Mucosa of stomach (tissue), 1 donor: Measurements from ENCODE around the gene MRPL12.

Experiments used
- H3K27me3 ChIP-seq: one replicate; pipeline ENCODE4 v1.7.0; 2013; ENCODE audit warnings: mild to moderate bottlenecking, low read length; ENCODE audit not compliant: control insufficient read depth, insufficient read depth
- H3K36me3 ChIP-seq: one replicate; pipeline ENCODE4 v1.7.0; 2013; ENCODE audit warnings: low read length; ENCODE audit not compliant: control insufficient read depth, insufficient read depth
- H3K4me1 ChIP-seq: one replicate; pipeline ENCODE4 v1.7.0; 2013; ENCODE audit warnings: mild to moderate bottlenecking, low read length; ENCODE audit not compliant: control insufficient read depth, insufficient read depth
- H3K4me3 ChIP-seq: one replicate; pipeline ENCODE4 v1.7.0; 2013; ENCODE audit warnings: low read length
- H3K9ac ChIP-seq: one replicate; pipeline ENCODE4 v1.7.0; 2013; ENCODE audit warnings: mild to moderate bottlenecking, low read length, moderate library complexity
- H3K9me3 ChIP-seq: one replicate; pipeline ENCODE4 v1.7.0; 2013; ENCODE audit warnings: mild to moderate bottlenecking, low read length, moderate library complexity; ENCODE audit not compliant: control insufficient read depth
- donor health status: Pancreatic carcinoma.

Gene MRPL12

DNA sequence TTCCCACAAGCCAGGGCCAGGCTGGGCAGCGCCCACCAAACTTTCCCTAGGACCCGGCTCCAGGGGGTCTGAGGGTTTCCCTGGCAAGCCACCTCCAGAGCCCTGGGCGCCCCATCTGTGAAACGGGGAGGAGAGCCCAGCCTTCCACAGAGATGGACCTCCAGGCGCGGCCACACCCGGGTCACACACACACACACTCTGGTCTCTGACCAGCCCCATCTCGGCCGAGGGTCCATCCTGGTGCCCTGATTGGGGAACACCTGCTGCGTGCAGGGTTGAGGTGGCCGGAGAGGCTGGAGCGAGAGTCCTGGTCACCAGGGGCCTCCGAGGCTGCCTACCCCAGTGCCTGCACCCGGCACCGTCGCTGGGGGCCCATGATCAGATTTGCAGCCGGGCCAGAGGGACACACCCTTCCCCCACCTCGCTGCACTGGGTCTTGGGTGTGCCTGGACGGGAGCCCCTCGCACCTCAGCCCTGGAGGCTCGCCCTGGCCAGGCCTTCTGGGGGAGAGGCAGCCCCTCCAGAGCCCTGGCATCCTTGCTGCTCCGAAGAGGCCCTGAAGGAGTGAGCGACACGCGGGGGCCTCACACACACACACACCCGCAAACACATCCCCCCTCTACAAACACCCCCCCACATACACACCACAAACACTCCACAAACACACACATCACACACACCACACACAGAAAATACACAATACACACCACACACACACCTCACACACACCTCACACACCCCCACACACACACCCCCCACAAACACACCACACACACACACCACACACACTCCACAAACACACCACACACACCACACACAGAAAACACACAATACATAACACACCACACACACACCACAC, 38.7 kb downstream of the MRPL12 start:
- Histone ChIP-seq H3K4me1 (no peaks in the 10 kb centered on the region), H3K4me3 (no peak overlapping the region), H3K27me3 (peaks cover 5% of the 10 kb centered on the region), H3K36me3 (no peaks in the 10 kb centered on the region), H3K9me3 (no peaks in the 10 kb centered on the region), H3K9ac (no peak overlapping the region)
